Sigmoid colon (tissue), 4 donors: ENCODE results near the gene FANK1.

ENCODE experiments used
- EP300 ChIP-seq, 4 donors: sonication (generic); formaldehyde crosslinking; IDR thresholded peaks; one replicate each; pipeline ENCODE4 v1.6.1; 2017; ENCODE audit warnings: antibody characterized with exemption in 4 of 4
- POLR2A ChIP-seq, 2 donors: fragments of 450-650 bp; IDR thresholded peaks; one replicate each; pipeline ENCODE4 v1.6.1; 2016; ENCODE audit warnings: antibody characterized with exemption in 2 of 2, mild to moderate bottlenecking in 2 of 2, moderate library complexity in 2 of 2
- POLR2AphosphoS5 ChIP-seq, 4 donors: sonication (generic); formaldehyde crosslinking; IDR thresholded peaks; one replicate each; pipeline ENCODE4 v1.6.1; 2017; ENCODE audit warnings: antibody characterized with exemption in 4 of 4
- TF ChIP-seq, protein P1 (sequence below), 4 experiments: fragments of 450-650 bp in 3 of 4; fragments of 200-600 bp in 1 of 4; IDR thresholded peaks; one replicate each; pipeline ENCODE4 v1.5.1; 2016 to 2019; ENCODE audit warnings: antibody characterized with exemption in 4 of 4, mild to moderate bottlenecking in 3 of 4, moderate library complexity in 2 of 4

DNA sequence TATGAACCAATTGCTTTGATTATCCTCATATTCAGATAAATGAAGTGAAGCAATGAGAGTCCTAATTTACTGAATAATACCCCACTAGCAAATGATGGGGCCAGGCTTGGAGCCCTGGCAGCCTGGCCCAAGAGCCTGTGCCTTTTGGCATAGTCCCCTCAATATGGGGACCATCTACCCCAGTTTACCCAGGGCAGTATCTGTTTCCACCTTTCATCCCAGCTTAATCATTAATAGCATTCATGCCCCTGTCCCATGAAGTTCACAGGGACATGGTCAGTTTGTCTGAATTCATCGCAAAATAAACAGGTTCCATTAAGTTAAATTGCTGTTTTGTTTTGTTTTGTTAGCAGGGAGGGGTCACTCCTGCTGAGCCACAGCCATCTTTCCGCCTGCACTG is 47.5 kb upstream of the FANK1 start:
- TF ChIP-seq, protein P1, sequence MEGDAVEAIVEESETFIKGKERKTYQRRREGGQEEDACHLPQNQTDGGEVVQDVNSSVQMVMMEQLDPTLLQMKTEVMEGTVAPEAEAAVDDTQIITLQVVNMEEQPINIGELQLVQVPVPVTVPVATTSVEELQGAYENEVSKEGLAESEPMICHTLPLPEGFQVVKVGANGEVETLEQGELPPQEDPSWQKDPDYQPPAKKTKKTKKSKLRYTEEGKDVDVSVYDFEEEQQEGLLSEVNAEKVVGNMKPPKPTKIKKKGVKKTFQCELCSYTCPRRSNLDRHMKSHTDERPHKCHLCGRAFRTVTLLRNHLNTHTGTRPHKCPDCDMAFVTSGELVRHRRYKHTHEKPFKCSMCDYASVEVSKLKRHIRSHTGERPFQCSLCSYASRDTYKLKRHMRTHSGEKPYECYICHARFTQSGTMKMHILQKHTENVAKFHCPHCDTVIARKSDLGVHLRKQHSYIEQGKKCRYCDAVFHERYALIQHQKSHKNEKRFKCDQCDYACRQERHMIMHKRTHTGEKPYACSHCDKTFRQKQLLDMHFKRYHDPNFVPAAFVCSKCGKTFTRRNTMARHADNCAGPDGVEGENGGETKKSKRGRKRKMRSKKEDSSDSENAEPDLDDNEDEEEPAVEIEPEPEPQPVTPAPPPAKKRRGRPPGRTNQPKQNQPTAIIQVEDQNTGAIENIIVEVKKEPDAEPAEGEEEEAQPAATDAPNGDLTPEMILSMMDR (IDR thresholded peaks at IDR 0.05) = no peak
- TF ChIP-seq POLR2A (IDR thresholded peaks at IDR 0.05) (no peak), POLR2AphosphoS5 (IDR thresholded peaks at IDR 0.05) (no peak), EP300 (IDR thresholded peaks at IDR 0.05) (no peak)
